GM21423 (cell line): ENCODE measurements around the gene DNAH6.

Experiments
- ATAC-seq: cut with Tn5 transposase; IDR thresholded peaks from one replicate; pipeline ENCODE4 v1.9.1; 2021; ENCODE audit warnings: mild to moderate bottlenecking, moderate library complexity; ENCODE audit not compliant: unreplicated experiment

The DNAH6 gene

GRCh38 chr2:84619794-84620371 is 103.6 kb downstream of the DNAH6 start:
- no peak for ATAC-seq

- ATAC-seq, result no peak
Observed at GRCh38 chr2:84628486-84628885, 112.2 kb downstream of the DNAH6 start.

- ATAC-seq, result no peak
Observed at GRCh38 chr2:84629550-84629949, 113.3 kb downstream of the DNAH6 start.

GRCh38 chr2:84631047-84631446 is 114.7 kb downstream of the DNAH6 start:
- ATAC-seq, result no peak

- no peak for ATAC-seq
Observed at GRCh38 chr2:84631985-84632384, 115.7 kb downstream of the DNAH6 start.

GRCh38 chr2:84636080-84636971 is 120.0 kb downstream of the DNAH6 start:
- no peak for ATAC-seq

- no peak for ATAC-seq
Observed at GRCh38 chr2:84639751-84640150, 123.5 kb downstream of the DNAH6 start.

GRCh38 chr2:84640411-84640810 is 124.1 kb downstream of the DNAH6 start:
- no peak for ATAC-seq

- no peak for ATAC-seq
Observed at GRCh38 chr2:84641021-84641420, 124.7 kb downstream of the DNAH6 start.

- ATAC-seq, result no peak
Observed at GRCh38 chr2:84643991-84644390, 127.7 kb downstream of the DNAH6 start.

- no peak for ATAC-seq
Observed at GRCh38 chr2:84646514-84646913, 130.2 kb downstream of the DNAH6 start.

GRCh38 chr2:84647267-84647666 is 131.0 kb downstream of the DNAH6 start:
- no peak for ATAC-seq

GRCh38 chr2:84649058-84649457 is 132.8 kb downstream of the DNAH6 start:
- ATAC-seq, result no peak

GRCh38 chr2:84649487-84650142 is 133.3 kb downstream of the DNAH6 start:
- no peak for ATAC-seq

- no peak for ATAC-seq
Observed at GRCh38 chr2:84652431-84652830, 136.1 kb downstream of the DNAH6 start.

- no peak for ATAC-seq
Observed at GRCh38 chr2:84653302-84653701, 137.0 kb downstream of the DNAH6 start.

GRCh38 chr2:84654414-84654813 is 138.1 kb downstream of the DNAH6 start:
- no peak for ATAC-seq

- ATAC-seq, result no peak
Observed at GRCh38 chr2:84669122-84669521, 152.8 kb downstream of the DNAH6 start.

GRCh38 chr2:84674099-84674498 is 157.8 kb downstream of the DNAH6 start:
- no peak for ATAC-seq

GRCh38 chr2:84674586-84674985 is 158.3 kb downstream of the DNAH6 start:
- no peak for ATAC-seq

GRCh38 chr2:84676295-84676694 is 160.0 kb downstream of the DNAH6 start:
- no peak for ATAC-seq

- ATAC-seq, result no peak
Observed at GRCh38 chr2:84678214-84678613, 161.9 kb downstream of the DNAH6 start.
